ENCODE measurements around the gene ARHGAP6.
"Not testable (repeated sequence)": the region's sequence is repeated elsewhere in the genome, so short reads cannot be mapped to it uniquely, and the experiment has no call there.

ARHGAP6 gene

DNA sequence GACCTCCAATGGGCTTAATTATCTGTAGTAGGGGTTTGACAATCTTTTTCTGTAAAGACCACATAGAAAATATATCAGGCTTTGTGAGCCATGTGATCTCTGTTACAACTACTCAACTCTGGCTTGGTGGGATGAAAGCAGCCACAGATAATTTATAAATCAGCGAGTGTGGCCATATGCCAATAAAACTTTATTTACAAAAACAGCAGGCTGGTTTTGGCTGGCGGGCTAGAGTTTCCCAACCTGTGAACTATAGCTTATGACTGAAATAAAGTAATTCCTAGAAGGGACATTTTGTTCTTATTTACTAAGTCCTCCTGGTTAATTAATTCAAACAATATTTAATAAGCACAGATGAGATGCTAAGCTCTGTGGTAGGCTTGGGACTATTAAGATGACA lies 408.4 kb downstream of the ARHGAP6 start:
- no peaks in the 10 kb centered on the region for H3K36me3 Mint-ChIP-seq (ENCODE audit: insufficient read depth)
- ATAC-seq (replicated peaks): no peak
- H3K9me3 Mint-ChIP-seq: no peaks in the 10 kb centered on the region
- no peak for DNase-seq
- H3K4me1 Mint-ChIP-seq (ENCODE audit: low read depth in 2 of 2): no peaks in the 10 kb centered on the region
- no peaks in the 10 kb centered on the region for H3K27me3 Mint-ChIP-seq
- no peak overlapping the region for H3K4me3 Mint-ChIP-seq
- H3K27ac Mint-ChIP-seq: no peak overlapping the region

DNA sequence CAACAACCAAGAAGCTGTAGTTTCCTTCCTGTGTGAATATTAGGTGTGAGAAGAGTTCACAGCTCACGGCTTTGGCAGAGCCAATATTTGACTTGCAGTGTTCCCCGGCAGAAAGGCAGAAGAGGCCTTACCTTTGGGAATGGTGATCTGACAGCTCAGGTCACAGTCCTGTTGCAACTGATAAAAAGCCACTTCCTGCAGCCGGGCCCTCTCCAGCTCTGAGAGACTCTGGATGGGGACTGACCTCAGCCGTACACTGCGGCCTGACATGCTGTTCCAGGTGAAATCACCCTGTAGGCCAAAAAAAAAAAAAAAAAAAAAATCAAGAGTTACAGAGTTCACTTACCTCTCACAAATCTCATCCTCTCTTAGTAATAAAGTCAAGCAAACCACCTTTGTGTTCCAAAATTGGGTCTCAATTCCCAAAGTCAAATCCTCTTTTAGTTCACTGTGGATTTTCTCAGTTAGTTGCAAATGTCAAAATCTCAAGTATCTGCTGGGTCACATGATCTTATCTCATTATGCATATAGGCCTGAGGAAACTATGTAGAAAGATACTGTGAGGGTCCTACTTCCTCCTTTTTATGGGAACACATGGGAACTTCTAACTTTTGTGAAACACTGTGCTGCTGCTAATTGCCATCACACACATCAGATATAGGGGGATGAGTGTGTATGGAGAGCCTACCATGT lies 411.2 kb downstream of the ARHGAP6 start:
- Mint-ChIP-seq H3K4me1 (ENCODE audit: low read depth in 2 of 2) (no peaks in the 10 kb centered on the region), H3K27me3 (no peaks in the 10 kb centered on the region), H3K27ac (no peak overlapping the region), H3K36me3 (ENCODE audit: insufficient read depth) (no peaks in the 10 kb centered on the region), H3K4me3 (no peak overlapping the region), H3K9me3 (peaks cover 0 to 4% of the 10 kb centered on the region in 2 donors)
- DNase-seq (no peak), ATAC-seq (replicated peaks) (no peak)

DNA sequence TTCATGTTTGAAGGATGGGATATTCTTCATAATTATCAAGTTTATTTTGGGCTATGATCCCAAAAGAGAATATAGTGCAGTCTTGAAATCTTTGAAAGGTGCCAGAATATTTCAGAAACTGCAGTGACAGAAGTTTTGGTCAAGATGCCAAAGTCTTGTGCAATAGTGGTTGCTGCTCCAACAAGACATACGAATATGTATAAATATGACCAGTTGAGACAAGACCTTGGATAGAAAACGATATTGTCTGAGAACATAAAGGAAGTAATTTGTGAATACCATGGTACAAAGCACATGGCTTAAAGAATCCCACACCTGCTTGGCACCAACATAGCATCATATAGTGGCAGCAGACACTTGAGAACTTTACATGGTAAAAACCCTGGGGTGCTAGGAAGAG lies 421.1 kb downstream of the ARHGAP6 start:
- Mint-ChIP-seq H3K4me3 (no peak overlapping the region), H3K27me3 (no peaks in the 10 kb centered on the region), H3K4me1 (ENCODE audit: low read depth in 2 of 2) (no peaks in the 10 kb centered on the region), H3K27ac (no peak overlapping the region), H3K36me3 (ENCODE audit: insufficient read depth) (no peaks in the 10 kb centered on the region), H3K9me3 (no peaks in the 10 kb centered on the region)
- no peak for DNase-seq
- no peak for ATAC-seq (replicated peaks)

- ATAC-seq (replicated peaks) (no peak), DNase-seq (no peak)
- H3K36me3 Mint-ChIP-seq (ENCODE audit: insufficient read depth): no peaks in the 10 kb centered on the region
- H3K27ac Mint-ChIP-seq: no peak overlapping the region
- H3K4me1 Mint-ChIP-seq (ENCODE audit: low read depth in 2 of 2): no peaks in the 10 kb centered on the region
- H3K9me3 Mint-ChIP-seq: no peaks in the 10 kb centered on the region
- H3K4me3 Mint-ChIP-seq: no peak overlapping the region
- H3K27me3 Mint-ChIP-seq: no peaks in the 10 kb centered on the region
Measured at GRCh38 chrX:11242704-11243103, 423.0 kb downstream of the ARHGAP6 start.

- DNase-seq (no peak), ATAC-seq (replicated peaks) (no peak)
- H3K4me1 Mint-ChIP-seq (ENCODE audit: low read depth in 2 of 2): no peaks in the 10 kb centered on the region
- H3K36me3 Mint-ChIP-seq (ENCODE audit: insufficient read depth): no peaks in the 10 kb centered on the region
- no peaks in the 10 kb centered on the region for H3K27me3 Mint-ChIP-seq
- no peak overlapping the region for H3K4me3 Mint-ChIP-seq
- no peaks in the 10 kb centered on the region for H3K9me3 Mint-ChIP-seq
- no peak overlapping the region for H3K27ac Mint-ChIP-seq
Measured at GRCh38 chrX:11241720-11242119, 424.0 kb downstream of the ARHGAP6 start.

GRCh38 chrX:11239230-11239629 lies 426.5 kb downstream of the ARHGAP6 start:
- ATAC-seq (replicated peaks) (no peak), DNase-seq (no peak)
- H3K9me3 Mint-ChIP-seq: no peaks in the 10 kb centered on the region

GRCh38 chrX:11235377-11235776 lies 430.3 kb downstream of the ARHGAP6 start:
- not testable (repeated sequence) for H3K4me1 Mint-ChIP-seq (ENCODE audit: low read depth in 2 of 2); H3K36me3 Mint-ChIP-seq (ENCODE audit: insufficient read depth); H3K4me3 Mint-ChIP-seq; DNase-seq; H3K27me3 Mint-ChIP-seq; H3K9me3 Mint-ChIP-seq; H3K27ac Mint-ChIP-seq; ATAC-seq (replicated peaks)

More at GRCh38 chrX:11239230-11239629, 426.5 kb downstream of the ARHGAP6 start:
- Mint-ChIP-seq H3K4me1 (ENCODE audit: low read depth in 2 of 2) (no peaks in the 10 kb centered on the region), H3K27ac (no peak overlapping the region), H3K27me3 (no peaks in the 10 kb centered on the region), H3K36me3 (ENCODE audit: insufficient read depth) (no peaks in the 10 kb centered on the region), H3K4me3 (no peak overlapping the region)

DNA sequence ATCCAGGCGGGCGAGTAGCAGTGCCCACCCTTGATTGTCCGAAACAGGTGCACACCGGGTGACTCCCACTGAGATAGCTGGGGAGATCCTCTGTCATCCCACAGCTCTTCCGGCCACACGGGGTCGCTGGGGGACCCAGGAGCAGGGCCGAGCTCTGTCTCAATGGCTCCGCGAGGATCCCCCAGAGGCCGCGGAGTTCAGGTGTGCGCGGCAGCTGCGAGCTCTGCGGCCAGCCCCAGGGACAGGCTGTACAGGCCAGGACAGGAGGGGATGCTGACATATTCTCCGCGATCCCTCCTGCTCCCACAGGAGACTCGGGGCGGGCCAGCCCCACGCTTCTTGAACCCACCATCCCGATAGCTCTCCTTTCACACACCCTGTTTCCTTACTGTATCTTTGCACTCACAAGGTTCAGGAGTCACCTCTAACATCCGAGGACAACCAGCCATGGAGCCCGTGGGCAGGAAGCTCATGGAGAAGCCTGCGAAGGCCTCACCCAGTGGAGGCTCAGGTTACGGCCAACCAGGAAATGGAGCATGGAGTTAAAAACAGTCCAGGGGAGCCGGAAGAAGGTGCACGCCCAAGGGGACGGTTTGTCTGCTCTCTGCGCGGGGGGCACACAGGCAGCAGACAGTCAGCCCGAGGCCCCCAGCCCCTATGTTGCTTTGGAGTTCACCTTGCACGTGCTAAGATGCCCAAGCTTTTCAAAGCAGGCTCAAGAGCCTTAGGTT lies 450.4 kb downstream of the ARHGAP6 start:
- Mint-ChIP-seq H3K4me3 (no peak overlapping the region), H3K36me3 (ENCODE audit: insufficient read depth) (no peaks in the 10 kb centered on the region), H3K27me3 (peaks cover 0 to 6% of the 10 kb centered on the region in 2 donors), H3K27ac (no peak overlapping the region), H3K4me1 (ENCODE audit: low read depth in 2 of 2) (no peaks in the 10 kb centered on the region), H3K9me3 (peaks cover 2 to 7% of the 10 kb centered on the region in 2 donors)
- ATAC-seq (replicated peaks) (no peak), DNase-seq (no peak)

DNA sequence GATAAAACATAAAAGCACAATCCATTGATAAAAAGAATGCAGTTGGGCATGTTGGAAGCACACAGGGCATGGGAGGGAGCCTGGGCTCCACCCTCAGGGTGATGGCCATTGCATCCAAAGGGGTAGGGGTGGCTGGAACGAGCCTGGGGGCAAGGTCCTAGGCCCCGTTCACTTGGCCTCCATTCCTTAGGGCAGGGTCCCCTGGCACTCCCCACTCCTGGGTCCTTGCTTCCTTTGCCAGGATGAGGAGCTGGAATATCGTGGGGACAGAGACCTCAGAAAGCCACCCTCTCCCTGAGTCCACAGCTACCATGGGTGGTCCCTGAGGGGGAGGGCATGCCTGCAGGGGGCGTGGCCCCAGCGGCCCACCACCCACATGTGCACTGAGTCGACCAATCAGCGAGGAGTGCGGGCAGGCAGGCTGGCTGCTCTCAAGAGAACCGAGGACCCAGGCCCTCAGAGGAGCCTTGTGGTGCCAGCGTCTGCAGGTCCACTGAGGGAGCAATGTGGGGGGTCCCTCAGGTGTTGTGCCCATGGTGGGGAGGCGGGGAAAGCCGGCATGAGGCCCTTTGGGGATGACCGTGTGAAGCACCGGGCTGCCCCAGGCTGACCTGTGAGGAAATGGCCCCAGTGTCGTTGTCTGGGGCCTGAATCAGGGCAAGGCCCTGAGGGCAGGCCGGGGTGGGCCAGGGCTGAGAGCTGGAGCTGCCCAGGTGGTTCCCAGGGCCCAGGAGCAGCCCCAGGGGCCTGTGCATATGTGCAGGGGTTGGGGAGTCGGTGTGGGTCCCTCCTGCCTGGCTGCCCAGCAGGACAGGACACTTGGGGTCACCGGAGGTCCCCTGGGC lies 451.2 kb downstream of the ARHGAP6 start:
- no peak overlapping the region for H3K4me3 Mint-ChIP-seq
- no peaks in the 10 kb centered on the region for H3K4me1 Mint-ChIP-seq (ENCODE audit: low read depth in 2 of 2)
- H3K9me3 Mint-ChIP-seq: peaks cover 2 to 7% of the 10 kb centered on the region in 2 donors
- H3K27me3 Mint-ChIP-seq: peaks cover 0 to 6% of the 10 kb centered on the region in 2 donors
- no peaks in the 10 kb centered on the region for H3K36me3 Mint-ChIP-seq (ENCODE audit: insufficient read depth)
- ATAC-seq (replicated peaks): no peak
- H3K27ac Mint-ChIP-seq: no peak overlapping the region
- no peak for DNase-seq

DNA sequence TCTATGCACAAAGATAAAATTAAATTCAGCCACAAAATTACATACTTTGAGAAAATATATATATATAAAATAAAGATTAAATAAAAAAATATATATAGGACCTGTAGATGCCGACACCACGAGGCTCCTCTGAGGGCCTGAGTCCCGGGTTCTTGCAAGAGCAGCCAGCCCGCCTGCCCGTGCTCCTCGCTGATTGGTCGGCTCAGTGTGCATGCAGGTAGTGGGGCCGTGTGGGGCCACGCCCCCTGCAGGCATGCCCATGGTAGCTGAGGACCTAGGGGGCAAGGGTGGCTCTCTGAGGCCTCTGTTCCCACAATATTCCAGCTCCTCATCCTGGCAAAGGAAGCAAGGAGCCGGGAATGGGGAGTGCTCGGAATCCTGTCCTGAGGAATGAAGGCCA lies 453.0 kb downstream of the ARHGAP6 start:
- Mint-ChIP-seq H3K27ac (no peak overlapping the region), H3K4me3 (no peak overlapping the region), H3K4me1 (ENCODE audit: low read depth in 2 of 2) (no peaks in the 10 kb centered on the region), H3K36me3 (ENCODE audit: insufficient read depth) (no peaks in the 10 kb centered on the region), H3K27me3 (peaks cover 0 to 6% of the 10 kb centered on the region in 2 donors), H3K9me3 (peaks cover 2 to 7% of the 10 kb centered on the region in 2 donors)
- no peak for DNase-seq
- ATAC-seq (replicated peaks): no peak

- no peaks in the 10 kb centered on the region for H3K36me3 Mint-ChIP-seq (ENCODE audit: insufficient read depth)
- DNase-seq (no peak), ATAC-seq (replicated peaks) (no peak)
- H3K9me3 Mint-ChIP-seq: peaks cover 2 to 7% of the 10 kb centered on the region in 2 donors
- H3K27me3 Mint-ChIP-seq: peaks cover 0 to 6% of the 10 kb centered on the region in 2 donors
- no peak overlapping the region for H3K27ac Mint-ChIP-seq
- H3K4me1 Mint-ChIP-seq (ENCODE audit: low read depth in 2 of 2): no peaks in the 10 kb centered on the region
- H3K4me3 Mint-ChIP-seq: no peak overlapping the region
Measured at GRCh38 chrX:11210415-11210801, 455.3 kb downstream of the ARHGAP6 start.

DNA sequence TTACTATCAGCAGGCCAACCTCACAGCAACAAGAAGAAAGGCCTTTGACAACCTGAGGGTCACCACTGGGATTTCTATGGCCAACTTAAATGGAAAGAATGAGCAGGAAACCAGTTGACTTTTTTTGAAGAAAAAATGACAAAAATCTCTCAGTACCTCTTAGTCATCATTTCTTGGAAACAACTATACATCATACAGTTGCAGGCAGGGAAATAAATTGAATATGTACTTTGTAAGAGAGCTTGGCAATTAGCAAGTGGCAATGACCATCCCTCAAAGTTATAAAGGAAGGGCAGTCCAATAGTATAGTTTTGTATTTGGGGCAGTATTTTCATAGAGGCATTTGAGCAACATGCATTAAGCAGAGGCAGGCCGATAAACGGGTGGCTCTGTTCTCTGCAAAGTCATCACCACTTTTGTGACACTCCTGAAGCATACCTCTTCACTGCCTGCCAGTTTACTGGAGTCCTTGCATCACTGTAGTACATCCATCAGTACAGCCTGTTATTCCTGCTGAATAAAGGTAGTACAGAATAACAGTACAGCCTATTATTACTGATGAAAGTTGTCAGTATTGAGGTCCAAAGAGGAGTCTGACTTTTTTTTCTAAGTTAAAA lies 455.8 kb downstream of the ARHGAP6 start:
- Mint-ChIP-seq H3K36me3 (ENCODE audit: insufficient read depth) (no peaks in the 10 kb centered on the region), H3K4me1 (ENCODE audit: low read depth in 2 of 2) (no peaks in the 10 kb centered on the region), H3K9me3 (peaks cover 2 to 7% of the 10 kb centered on the region in 2 donors), H3K27me3 (peaks cover 0 to 6% of the 10 kb centered on the region in 2 donors), H3K4me3 (no peak overlapping the region), H3K27ac (no peak overlapping the region)
- no peak for DNase-seq
- ATAC-seq (replicated peaks): no peak

DNA sequence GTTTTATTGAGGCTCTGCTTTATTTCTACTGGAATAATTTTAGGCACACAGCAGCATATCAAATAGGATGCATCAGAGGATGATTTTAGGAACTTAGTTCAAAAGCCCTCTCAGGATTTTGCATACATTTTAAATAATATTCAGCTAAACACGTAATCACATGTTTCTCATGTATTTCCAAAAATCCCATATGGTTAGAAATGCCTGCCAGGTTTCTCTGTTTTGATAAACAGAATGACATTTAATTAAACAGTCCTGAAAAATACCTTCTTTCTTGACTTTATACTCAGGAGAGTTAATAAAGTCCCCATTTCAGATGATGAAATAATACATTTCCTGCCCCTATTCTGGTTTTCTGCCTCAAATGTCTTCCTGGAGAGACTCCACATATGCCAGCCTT lies 459.0 kb downstream of the ARHGAP6 start:
- ATAC-seq (replicated peaks) (no peak), DNase-seq (no peak)
- H3K27me3 Mint-ChIP-seq: no peaks in the 10 kb centered on the region
- H3K4me1 Mint-ChIP-seq (ENCODE audit: low read depth in 2 of 2): no peaks in the 10 kb centered on the region
- H3K9me3 Mint-ChIP-seq: no peaks in the 10 kb centered on the region
- H3K36me3 Mint-ChIP-seq (ENCODE audit: insufficient read depth): no peaks in the 10 kb centered on the region
- no peak overlapping the region for H3K4me3 Mint-ChIP-seq
- H3K27ac Mint-ChIP-seq: peak overlapping the region in 1 of 2 donors; percentile 41

Measured in effector memory CD8-positive, alpha-beta T cell (primary cell).